ENCODE data around the gene TBC1D16.

TBC1D16 gene

DNA sequence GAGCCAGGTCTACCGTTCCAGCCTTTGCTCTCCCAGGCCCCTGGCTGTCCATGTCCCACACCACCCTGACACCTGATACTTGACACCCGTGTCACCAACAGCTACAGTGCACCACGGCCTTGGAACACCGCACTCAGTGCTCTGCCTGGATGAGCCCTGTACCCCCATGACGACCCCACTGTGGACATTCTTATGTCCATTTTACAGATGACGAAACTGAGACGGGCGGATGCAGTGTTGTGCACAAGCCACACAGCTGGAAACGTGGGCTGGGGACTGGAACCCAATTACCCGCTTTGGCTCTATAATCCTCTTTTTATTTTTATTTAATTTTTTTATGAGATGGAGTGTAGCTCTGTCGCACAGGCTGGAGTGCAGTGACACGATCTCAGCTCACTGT is 112.9 kb downstream of the TBC1D16 start:
- no peak for DNase-seq

GRCh38 chr17:79922116-79922601 is 113.5 kb downstream of the TBC1D16 start:
- DNase-seq = peak; percentile 93

DNA sequence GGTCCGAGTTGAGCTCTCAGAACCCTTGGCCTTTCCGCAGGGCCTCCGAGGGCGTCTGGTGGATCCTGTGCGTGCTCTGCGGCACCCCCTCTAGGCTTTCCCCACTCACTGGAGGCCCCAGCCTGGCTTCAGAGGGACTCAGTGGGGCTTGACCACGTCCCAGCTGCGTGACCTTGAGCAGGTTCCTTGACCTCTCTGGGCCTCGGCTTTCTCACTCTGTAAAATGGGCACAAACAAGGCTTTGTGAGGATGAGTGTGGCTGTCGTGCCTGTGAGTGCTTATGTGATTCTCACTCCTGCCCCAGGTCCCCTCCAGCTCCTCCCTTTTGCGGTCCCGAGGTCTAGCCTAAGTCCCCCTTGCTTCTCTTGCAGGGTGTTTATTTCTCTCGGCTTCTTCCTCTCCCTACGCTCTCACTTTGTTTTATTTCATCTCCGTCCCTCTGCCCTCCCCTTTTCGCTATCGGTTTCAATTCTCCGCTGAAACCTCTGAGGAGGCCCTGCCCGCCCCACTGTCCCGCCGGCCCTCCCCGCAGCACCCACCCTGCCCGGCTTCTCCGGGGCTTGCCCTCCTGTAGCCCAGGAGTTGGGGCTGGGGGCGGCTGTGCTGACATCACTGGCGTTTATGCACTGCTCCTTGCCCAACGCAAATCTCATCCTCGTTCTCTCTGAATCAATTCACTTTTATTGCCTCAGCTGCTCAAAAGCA is 114.1 kb downstream of the TBC1D16 start:
- DNase-seq = no peak

- DNase-seq = peak; percentile 54
These were observed 114.8 kb downstream of the TBC1D16 start for GRCh38 chr17:79920751-79921410.

DNA sequence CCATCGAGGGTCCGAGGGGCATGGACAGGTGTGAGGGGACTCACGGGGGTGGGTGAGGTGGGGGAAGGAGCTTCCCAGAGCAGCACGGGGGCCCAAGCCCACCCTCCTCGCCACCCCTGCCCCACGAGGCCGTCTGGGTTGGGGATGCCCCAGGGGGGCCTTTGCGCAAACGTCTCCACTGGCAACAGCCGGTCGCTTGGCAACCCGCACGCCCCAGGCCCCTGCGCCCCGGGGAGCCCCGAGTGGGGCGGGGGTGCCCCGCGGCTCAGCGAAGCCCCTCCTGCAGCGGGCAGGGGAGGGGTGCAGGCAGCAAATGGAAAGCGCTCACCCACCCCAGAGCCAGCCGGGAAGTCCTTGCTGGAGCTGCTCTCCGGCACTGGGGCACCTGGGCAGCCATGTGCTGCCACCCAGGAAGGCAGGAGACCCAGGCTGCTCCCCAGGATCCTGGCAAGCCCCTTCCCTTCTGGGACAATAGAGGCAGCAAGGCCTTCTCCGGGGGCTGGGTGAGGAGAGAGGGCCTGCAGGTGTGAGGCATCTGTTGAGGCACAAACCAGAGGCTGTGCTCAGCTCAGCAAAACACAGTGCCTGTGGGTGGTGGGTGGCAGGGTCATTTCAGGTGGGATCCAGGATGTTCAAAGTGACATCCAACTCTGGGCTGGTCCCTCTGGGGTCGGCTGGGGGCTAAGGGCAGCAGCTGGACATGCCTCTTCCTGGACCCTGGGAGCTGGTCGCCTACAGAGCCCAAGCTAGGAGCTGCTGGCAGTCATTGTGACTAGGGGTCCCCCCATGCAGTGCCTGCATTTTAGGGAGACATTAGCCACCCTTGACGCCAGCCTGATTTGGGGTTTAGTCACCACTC is 115.6 kb downstream of the TBC1D16 start:
- peak; percentile 58 for DNase-seq

DNA sequence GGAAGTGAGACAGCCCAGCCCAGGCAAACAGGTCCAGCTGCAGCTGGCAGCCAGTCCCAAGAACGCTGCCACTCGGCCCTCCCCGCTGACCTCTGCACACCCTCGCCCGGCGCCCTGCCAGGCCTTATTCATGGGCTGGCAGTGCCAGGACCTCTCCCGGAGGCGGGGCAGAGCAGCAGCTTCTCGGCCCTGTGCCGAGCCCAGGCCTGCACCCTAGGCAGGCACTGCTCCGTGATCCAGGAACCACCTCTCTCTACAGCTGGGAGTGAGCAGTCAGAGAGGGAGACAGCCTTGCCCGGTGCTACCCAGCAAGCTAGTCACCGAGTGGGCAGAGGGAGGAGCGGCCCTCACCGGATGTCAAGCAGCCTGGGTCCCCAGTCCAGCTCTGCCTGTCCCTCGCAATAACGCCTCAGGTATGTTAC is 116.5 kb downstream of the TBC1D16 start:
- peak; percentile 44 for DNase-seq

- no peak for DNase-seq
These were observed 117.0 kb downstream of the TBC1D16 start for GRCh38 chr17:79918581-79919163.

DNA sequence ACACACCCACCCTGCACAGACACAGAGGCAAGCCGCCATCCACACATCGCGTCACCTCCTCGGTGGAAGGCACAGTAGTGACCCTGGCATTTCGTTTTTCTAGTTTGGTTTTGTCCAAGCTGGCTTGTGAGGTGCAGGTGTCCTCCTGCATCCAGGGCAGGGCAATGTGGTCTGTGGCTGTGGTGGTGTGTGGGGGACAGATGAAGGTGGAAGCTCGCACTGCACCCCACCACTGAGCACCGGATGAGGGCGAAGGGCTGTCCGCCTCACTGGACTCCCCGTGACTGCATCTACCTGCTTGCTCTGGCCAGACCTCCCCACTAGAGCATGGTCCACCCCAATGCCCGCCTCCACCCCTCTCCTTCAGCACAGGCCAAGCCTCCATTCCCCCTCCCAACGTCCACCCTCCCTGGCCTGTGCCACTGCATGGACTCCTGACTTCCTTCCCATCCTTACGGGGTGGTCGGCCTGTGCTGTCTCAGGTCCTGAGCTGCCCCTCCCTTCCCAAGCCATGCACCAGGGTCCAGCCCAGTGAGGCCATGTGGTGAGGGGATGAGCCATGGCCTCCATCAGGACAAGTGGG is 117.7 kb downstream of the TBC1D16 start:
- no peak for DNase-seq

DNA sequence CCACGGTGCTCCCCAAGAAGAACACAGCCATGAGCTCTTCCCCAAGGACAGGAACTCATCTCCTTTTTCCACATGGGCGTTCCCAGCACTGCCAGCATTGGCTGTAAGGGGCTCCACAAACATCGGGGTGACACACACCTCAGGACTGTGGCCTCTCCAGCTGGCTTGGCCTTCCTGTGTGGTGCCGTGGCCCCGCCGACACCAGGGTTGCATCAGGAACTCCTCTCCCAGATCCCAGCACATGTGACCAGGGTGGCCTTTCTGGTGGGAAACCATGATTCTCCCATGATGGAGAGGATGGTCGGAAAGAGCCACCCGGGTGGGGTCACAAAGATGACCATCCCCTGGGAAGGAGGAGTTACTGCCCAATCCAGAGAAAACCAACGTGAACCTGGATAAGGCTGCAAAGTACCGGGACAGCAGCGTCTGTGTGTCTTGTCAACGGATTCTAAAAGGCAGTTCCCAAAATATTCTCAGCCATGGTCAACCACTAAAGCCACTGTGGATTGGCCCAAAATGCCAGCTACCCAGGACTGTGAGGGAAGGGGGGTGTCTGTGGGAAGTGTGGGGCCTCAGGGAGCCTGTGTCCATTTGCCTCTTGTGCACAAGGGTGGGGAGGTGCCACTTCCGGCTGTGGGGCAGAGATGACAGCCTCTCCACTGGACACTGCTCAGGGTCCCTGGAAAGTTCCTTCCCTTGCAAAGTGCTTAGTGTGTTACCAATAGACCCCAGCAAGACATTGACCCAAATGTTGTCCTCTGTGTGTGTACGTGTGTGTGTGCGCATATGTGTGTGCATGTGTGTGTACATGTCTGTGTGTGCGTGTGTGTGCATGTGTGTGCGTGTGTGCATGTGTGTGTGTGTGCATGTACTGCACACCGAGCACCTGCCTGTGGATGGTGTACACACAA is 118.4 kb downstream of the TBC1D16 start:
- no peak for DNase-seq

DNA sequence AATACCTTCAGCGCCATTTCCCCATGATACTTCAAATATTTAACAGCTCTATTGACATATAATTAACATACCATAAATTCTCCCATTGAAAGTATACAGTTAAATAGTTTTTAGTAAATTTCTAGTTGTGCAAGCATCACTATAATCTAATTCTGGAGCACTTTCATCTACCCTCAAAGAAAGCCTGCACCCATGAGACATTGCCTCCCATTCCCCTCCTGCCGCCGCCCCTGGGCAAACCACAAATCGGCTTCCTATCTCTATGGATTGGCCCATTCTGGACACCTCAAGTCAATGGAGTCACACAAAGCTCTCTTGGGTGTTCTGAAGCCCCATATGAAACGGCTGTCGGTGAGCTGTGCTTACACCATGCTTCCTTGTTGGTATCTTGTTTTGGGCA is 119.2 kb downstream of the TBC1D16 start:
- DNase-seq = no peak

- peak; percentile 61 for DNase-seq
These were observed 119.7 kb downstream of the TBC1D16 start for GRCh38 chr17:79915850-79916430.

- no peak for DNase-seq
These were observed 120.6 kb downstream of the TBC1D16 start for GRCh38 chr17:79914813-79915740.

DNA sequence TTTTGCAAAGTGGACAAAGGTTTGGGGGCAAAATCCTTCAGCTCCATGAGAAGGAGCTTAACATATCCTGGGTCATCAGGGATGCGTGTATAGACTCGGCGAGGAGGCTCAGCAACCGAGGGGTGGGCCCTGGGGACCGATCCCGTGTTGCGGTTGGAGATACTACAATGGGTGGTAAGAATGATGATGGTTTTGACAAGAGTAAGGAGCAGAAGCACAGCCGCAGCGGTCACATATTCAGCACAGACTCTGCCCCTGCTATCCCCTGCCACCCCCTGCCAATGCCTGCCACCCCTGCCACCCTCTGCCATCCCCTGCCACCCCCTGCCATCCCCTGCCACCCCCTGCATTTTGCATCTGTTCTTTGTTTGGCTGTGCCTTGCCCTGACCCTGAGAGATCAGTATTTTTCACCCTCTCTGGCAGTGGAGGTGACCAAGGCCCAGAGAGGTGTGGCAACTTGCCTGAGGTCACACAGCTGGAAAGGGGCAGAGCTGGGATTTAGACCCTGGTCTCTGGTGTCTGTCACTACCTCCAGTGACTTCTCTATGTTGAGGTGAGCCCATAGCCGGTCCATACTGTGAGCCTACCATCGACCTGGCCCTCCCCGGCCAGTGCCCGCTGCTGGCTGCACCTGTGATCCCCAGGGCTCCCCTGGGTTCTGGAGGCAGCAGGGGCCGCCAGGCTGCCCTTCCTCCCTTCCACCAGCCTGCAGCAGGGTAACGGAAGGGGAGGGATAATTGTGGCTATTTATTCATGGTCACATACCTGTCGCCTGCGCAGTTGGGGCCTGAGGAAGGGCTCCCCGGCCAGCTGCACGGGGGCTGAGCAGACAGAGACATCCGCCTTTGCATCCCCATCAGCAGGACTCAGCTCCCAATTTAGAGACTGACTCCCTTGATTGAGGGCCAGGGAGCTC is 121.5 kb downstream of the TBC1D16 start:
- no peak for DNase-seq

DNA sequence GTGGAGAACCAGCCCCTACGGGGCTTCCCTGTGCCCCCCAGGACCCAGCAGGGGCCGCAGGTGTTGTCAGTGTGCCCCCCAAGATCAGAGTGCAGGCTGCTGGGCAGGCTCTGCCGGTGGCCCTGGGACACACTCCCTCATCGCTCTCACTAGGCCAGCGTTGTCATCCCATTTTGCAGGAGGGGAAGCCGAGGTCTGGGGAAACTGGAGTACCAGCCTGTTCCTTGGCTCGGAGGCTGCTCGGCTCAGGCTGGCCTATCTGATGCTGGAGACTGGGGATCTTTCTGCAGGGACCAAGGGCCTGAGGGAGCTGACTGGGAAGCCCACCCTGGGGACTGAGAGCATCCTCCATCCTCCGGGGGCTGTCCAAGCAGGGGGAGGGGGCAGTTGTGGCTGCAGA is 122.2 kb downstream of the TBC1D16 start:
- no peak for DNase-seq

GRCh38 chr17:79912552-79913330 is 122.9 kb downstream of the TBC1D16 start:
- DNase-seq = no peak

DNA sequence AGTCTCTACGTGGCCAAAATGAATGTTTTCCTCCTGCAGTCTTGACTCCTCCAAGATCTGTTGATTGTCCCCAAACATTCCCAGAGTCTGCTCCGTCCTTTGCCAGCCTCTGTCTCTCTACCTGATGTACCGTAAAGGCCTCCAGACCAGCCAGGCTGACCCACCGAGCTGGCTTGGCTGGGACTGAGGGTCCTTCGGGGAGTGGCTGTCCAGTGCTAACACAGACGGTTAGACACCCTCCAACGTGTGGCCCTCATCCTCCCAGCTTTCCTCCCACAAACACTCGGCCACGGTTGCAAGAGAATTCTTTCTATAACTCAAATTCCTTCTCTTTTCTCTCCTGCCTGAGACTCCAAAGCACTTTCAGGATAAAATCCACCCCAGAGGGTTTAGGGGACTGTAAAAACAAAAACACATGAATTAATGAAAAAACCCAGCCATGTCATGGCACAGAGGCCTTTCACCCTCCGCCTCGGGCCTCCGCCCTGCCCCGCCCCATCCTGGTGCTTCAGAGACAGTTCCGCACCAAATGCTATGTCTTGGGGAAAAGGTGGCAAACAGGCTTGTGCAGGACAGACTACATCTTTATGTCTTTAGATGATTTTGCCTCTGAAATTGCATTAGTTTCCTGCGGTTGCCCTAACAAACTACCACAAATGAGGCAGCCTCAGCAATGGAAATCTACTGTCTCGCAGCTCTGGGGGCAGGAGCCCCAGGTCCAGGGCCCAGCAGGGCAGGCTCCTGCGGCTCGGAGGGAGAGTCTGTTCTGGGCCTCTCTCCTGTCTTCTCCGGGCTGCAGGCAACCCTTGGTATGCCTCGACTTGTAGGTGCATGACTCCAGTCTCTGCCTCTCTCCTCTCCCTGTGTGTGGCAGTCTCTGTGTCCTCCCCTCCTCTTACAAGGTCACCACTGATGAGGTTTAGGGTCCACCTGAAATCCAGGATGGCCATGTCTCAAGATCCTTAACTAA is 124.0 kb downstream of the TBC1D16 start:
- DNase-seq = no peak

GRCh38 chr17:79910985-79911361 is 124.7 kb downstream of the TBC1D16 start:
- no peak for DNase-seq
